Smooth muscle cell (in vitro differentiated cells): ENCODE measurements around the gene TACC3. TPM values are rescaled to one million over a fixed set of nuclear protein-coding genes. Genes with fewer than 3 reads are reported as not detected.

Experiments
- DNase-seq: peaks from one replicate; lab custom pipeline; 2025; ENCODE audit not compliant: unreplicated experiment; lab: John Stamatoyannopoulos, UW
- H2AFZ ChIP-seq: fragments of 200-600 bp; sonication (generic); 2 replicates; pipeline ENCODE4 v1.6.0; 2016; ENCODE audit warnings: antibody characterized with exemption, low read depth, mild to moderate bottlenecking
- H3F3A ChIP-seq: fragments of 200-600 bp; sonication (generic); 2 replicates; pipeline ENCODE4 v1.6.0; 2017; ENCODE audit warnings: antibody characterized with exemption, low read depth
- H3K27ac ChIP-seq: fragments of 200-600 bp; sonication (generic); 2 replicates; pipeline ENCODE4 v1.5.1; 2016; ENCODE audit warnings: low read depth, mild to moderate bottlenecking
- H3K27me3 ChIP-seq: fragments of 200-600 bp; sonication (generic); 2 replicates; pipeline ENCODE4 v1.6.1; 2016; ENCODE audit warnings: low read depth, mild to moderate bottlenecking
- H3K36me3 ChIP-seq: fragments of 200-600 bp; sonication (generic); 2 replicates; pipeline ENCODE4 v1.5.1; 2016; ENCODE audit warnings: low read depth
- H3K4me1 ChIP-seq: fragments of 200-600 bp; sonication (generic); 2 replicates; pipeline ENCODE4 v1.5.1; 2016; ENCODE audit warnings: low read depth
- H3K4me2 ChIP-seq: fragments of 200-600 bp; sonication (generic); 2 replicates; pipeline ENCODE4 v1.6.0; 2016; ENCODE audit warnings: mild to moderate bottlenecking
- H3K4me3 ChIP-seq: fragments of 200-600 bp; sonication (generic); 2 replicates; pipeline ENCODE4 v1.5.1; 2016; ENCODE audit warnings: mild to moderate bottlenecking
- H3K79me2 ChIP-seq: fragments of 200-600 bp; sonication (generic); 2 replicates; pipeline ENCODE4 v1.6.0; 2016; ENCODE audit warnings: low read depth, mild to moderate bottlenecking
- H3K9ac ChIP-seq: fragments of 200-600 bp; sonication (generic); 2 replicates; pipeline ENCODE4 v1.6.0; 2016; ENCODE audit warnings: low read depth
- H3K9me3 ChIP-seq: fragments of 200-600 bp; sonication (generic); replicated peaks from 2 replicates; pipeline ENCODE4 v1.5.1; 2016; ENCODE audit warnings: low read depth
- H4K20me1 ChIP-seq: fragments of 200-600 bp; sonication (generic); 2 replicates; pipeline ENCODE4 v1.6.0; 2016; ENCODE audit warnings: low read depth
- CTCF ChIP-seq: fragments of 200-600 bp; sonication (generic); IDR thresholded peaks from 2 replicates; pipeline ENCODE4 v1.5.1; 2017; ENCODE audit warnings: borderline replicate concordance, mild to moderate bottlenecking, antibody characterized with exemption; ENCODE audit not compliant: insufficient read depth, poor library complexity, severe bottlenecking
- WGBS: methylation state at CpG from one replicate; pipeline ENCODE4 v1.1.7; 2016; ENCODE audit warnings: low lambda C conversion rate; 5-methylcytosine and 5-hydroxymethylcytosine counted together
- polyA plus RNA-seq: library from polyadenylated mRNA; unstranded; fragments of >200 nt; fragmentation: Nextera tagmentation; extraction: Ambion mirVana; gene quantifications from 2 replicates; pipeline ENCODE4 v1.2.1, GENCODE V29; 2016
- total RNA-seq: library from RNA; depleted of rRNA; stranded (reverse); fragments of >200 nt; gene quantifications from 2 replicates; pipeline ENCODE4 v1.2.3, GENCODE V29; 2014

The TACC3 gene
- total and polyA plus RNA-seq, 2 experiments from 2014 or later, result 12.5 to 19.4 TPM

- 51% methylated on average over 39 of the region's 66 CpGs for WGBS
- H3K4me3 ChIP-seq, result peak overlapping the region; percentile 45
- peak; percentile 75 for DNase-seq
- peaks cover 3% of the 10 kb centered on the region for H3K4me1 ChIP-seq
- no peak overlapping the region for H3K27ac ChIP-seq
- peaks cover 8% of the 10 kb centered on the region for H3F3A ChIP-seq
- peak overlapping the region; percentile 72 for H3K4me2 ChIP-seq
- H3K27me3 ChIP-seq, result no peaks in the 10 kb centered on the region
- no peaks in the 10 kb centered on the region for H3K9me3 ChIP-seq
- H3K79me2 ChIP-seq, result no peaks in the 10 kb centered on the region
- H3K9ac ChIP-seq, result no peak overlapping the region
- H4K20me1 ChIP-seq, result no peaks in the 10 kb centered on the region
- H3K36me3 ChIP-seq, result no peaks in the 10 kb centered on the region
- H2AFZ ChIP-seq, result no peak overlapping the region
- TF ChIP-seq CTCF, result no peak
These were observed 36.7 kb upstream of the TACC3 start for GRCh38 chr4:1684506-1685234.

GRCh38 chr4:1685235-1686150 is 35.8 kb upstream of the TACC3 start:
- Histone ChIP-seq H3F3A (peaks cover 8% of the 10 kb centered on the region), H2AFZ (no peak overlapping the region), H3K4me3 (no peak overlapping the region), H4K20me1 (no peaks in the 10 kb centered on the region), H3K27ac (no peak overlapping the region), H3K4me1 (peaks cover 3% of the 10 kb centered on the region), H3K9me3 (no peaks in the 10 kb centered on the region), H3K79me2 (no peaks in the 10 kb centered on the region), H3K4me2 (no peak overlapping the region), H3K36me3 (no peaks in the 10 kb centered on the region), H3K9ac (no peak overlapping the region), H3K27me3 (no peaks in the 10 kb centered on the region)
- TF ChIP-seq CTCF, result no peak
- no peak for DNase-seq
- 92% methylated on average over 21 of the region's 23 CpGs for WGBS

DNA sequence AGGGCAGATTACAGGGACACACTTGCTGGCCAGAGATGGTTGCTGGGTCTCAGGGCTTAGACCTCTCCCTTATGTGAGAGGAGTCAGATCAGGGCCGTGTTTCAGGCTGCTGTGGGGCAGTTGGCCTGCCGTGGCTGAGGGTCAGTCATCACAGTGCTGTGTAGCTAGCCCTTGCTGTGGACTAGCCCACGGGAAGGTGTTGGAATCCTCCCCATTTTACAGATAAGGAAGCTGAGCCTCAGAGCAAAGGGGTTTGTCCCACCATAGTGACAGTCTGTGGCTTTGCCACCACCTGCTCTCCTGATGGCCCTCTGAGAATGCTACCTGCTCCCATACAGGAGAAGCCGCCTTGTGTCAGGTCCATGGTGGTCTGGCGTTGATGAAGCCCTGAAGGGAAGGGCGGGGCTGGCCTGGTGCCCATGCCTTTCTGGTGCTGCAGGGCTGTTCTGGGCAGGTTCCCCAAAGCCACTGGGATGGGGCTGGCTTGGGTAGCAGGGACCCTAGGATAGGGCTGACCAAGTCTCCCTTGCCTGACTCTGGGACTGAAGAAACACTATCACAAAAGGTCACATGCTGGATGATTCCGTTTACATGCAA is 34.8 kb upstream of the TACC3 start:
- no peak for TF ChIP-seq CTCF
- no peaks in the 10 kb centered on the region for H3K36me3 ChIP-seq
- no peak overlapping the region for H3K27ac ChIP-seq
- no peak overlapping the region for H3K4me2 ChIP-seq
- 82% methylated on average over 7 of the region's 7 CpGs for WGBS
- H3K79me2 ChIP-seq, result no peaks in the 10 kb centered on the region
- no peak overlapping the region for H3K9ac ChIP-seq
- peaks cover 8% of the 10 kb centered on the region for H3F3A ChIP-seq
- H3K27me3 ChIP-seq, result no peaks in the 10 kb centered on the region
- no peaks in the 10 kb centered on the region for H3K9me3 ChIP-seq
- no peak overlapping the region for H2AFZ ChIP-seq
- H3K4me1 ChIP-seq, result peaks cover 3% of the 10 kb centered on the region
- H4K20me1 ChIP-seq, result no peaks in the 10 kb centered on the region
- H3K4me3 ChIP-seq, result no peak overlapping the region
- no peak for DNase-seq
